ENCODE measurements around the gene CASS4. TPM values are rescaled to one million over a fixed set of nuclear protein-coding genes. Genes with fewer than 3 reads are reported as not detected.

Gene CASS4
- polyA plus RNA-seq, 1 donor (not counting 4 experiments of a cell fraction or from before 2014, with no cell fraction given): 0.01 TPM

DNA sequence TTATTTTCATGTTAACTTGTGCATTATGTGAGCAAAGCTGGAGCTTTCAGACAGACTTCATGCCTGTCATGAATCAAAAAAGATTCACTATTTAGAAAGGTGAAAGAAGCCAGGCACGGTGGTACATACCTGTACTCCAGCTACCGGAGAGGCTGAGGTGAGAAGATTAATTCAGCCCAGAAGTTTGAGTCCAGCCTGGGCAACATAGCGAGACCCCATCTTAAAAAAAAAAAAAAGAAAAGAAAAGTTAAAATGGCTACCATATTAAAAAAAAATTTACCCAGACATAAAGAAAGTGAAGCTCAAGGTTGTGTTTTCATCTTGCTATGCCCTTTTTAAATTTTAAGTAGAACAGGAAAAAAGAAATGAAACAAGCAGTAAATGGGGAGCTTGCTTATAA lies 889 bp downstream of the CASS4 start:
- dilution Hi-C loops (cut with MboI; ENCODE audit: extremely low pct_ligation_motif_present, low sequenced_read_pairs): no loop called here

DNA sequence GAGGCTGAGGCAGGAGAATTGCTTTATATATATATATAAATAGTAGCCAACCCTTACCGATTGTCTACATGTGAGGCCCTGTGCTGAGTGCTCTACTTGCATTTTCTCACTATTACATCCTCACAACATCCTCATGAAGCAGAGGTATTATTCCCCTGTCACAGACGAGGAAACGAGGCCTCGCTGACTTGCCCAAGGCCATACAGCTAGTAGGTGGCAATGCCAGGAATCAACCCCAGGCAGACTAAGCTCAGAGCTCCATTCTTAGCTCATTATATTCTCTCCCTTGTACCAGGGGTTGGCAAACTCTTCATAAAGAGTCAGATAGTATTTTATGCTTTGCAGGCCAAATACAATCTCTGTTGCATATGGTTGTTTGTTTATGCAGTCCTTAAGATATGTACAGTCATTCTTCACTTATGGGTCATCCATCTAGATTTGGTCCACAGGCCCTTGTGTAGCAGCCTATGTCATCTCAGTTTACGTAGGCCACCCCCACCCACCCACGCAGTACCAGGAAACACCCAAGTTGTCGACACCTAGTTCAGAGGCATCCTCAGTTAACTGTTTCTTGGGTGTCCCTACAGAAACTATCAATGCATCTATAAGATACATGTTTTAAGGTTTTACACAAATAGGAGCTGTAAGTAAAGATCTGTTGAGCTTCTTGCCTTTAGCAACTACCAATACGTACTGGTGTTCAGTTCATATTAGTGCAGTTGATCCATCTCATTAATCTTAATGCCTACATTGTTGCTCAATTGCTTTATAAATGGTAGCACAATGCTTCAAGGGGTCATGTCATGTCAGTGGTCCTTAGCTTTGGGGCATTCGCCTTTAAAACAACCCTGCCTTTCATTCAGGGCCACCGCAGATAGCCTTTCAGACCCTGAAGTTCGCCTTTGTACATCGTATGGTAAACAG lies 3.0 kb downstream of the CASS4 start:
- Histone ChIP-seq H3K36me3 (ENCODE audit: control insufficient read depth in 2 of 2, extremely low read depth in 1 of 2, insufficient read depth in 2 of 2, low read length in 2 of 2) (peaks cover 0 to 1% of the 10 kb centered on the region in 2 experiments), H2AFZ (ENCODE audit: control insufficient read depth, low read length) (no peak overlapping the region), H3K9me1 (ENCODE audit: control insufficient read depth, extremely low read depth, insufficient read depth, low read length) (no peaks in the 10 kb centered on the region), H3K79me2 (ENCODE audit: control insufficient read depth, insufficient read depth, low read length) (no peaks in the 10 kb centered on the region), H3K27ac (ENCODE audit: control insufficient read depth, insufficient read depth, low read length) (no peak overlapping the region), H3K9ac (ENCODE audit: control insufficient read depth, extremely low read depth, insufficient read depth, low read length) (no peak overlapping the region), H4K20me1 (ENCODE audit: control insufficient read depth, extremely low read depth, insufficient read depth, low read length) (no peaks in the 10 kb centered on the region), H3K4me1 (ENCODE audit: control insufficient read depth, extremely low read depth, insufficient read depth, low read length) (no peaks in the 10 kb centered on the region), H3K27me3 (ENCODE audit: control insufficient read depth, extremely low read depth, insufficient read depth, low read length) (no peaks in the 10 kb centered on the region), H3K4me3 (ENCODE audit: control insufficient read depth in 2 of 3, extremely low read depth in 1 of 3, insufficient read depth in 2 of 3, low read depth in 1 of 3, low read length in 3 of 3) (no peak overlapping the region), H3K4me2 (ENCODE audit: control insufficient read depth, extremely low read depth, insufficient read depth, low read depth, low read length) (no peak overlapping the region), H3K9me3 (ENCODE audit: control insufficient read depth, low read depth, low read length) (no peaks in the 10 kb centered on the region)
- TF ChIP-seq, protein P1, sequence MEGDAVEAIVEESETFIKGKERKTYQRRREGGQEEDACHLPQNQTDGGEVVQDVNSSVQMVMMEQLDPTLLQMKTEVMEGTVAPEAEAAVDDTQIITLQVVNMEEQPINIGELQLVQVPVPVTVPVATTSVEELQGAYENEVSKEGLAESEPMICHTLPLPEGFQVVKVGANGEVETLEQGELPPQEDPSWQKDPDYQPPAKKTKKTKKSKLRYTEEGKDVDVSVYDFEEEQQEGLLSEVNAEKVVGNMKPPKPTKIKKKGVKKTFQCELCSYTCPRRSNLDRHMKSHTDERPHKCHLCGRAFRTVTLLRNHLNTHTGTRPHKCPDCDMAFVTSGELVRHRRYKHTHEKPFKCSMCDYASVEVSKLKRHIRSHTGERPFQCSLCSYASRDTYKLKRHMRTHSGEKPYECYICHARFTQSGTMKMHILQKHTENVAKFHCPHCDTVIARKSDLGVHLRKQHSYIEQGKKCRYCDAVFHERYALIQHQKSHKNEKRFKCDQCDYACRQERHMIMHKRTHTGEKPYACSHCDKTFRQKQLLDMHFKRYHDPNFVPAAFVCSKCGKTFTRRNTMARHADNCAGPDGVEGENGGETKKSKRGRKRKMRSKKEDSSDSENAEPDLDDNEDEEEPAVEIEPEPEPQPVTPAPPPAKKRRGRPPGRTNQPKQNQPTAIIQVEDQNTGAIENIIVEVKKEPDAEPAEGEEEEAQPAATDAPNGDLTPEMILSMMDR (optimal IDR thresholded peaks at IDR 0.05 in 1 of 3, IDR thresholded peaks at IDR 0.05 in 1 of 3, conservative IDR thresholded peaks at IDR 0.05 in 1 of 3; ENCODE audit: extremely low read depth in 1 of 3, insufficient read depth in 2 of 3, low read length in 3 of 3): no peak
- TF ChIP-seq EZH2 (IDR thresholded peaks at IDR 0.05; ENCODE audit: low read length): no peak
- dilution Hi-C loops (cut with MboI; ENCODE audit: extremely low pct_ligation_motif_present, low sequenced_read_pairs): no loop called here
- FAIRE-seq: no peak
- DNase-seq (ENCODE audit: low read depth, low spot score): no peak

More for the DNA sequence above, 889 bp downstream of the CASS4 start:
- H3K4me1 ChIP-seq (ENCODE audit: control insufficient read depth, extremely low read depth, insufficient read depth, low read length): no peaks in the 10 kb centered on the region
- no peaks in the 10 kb centered on the region for H3K79me2 ChIP-seq (ENCODE audit: control insufficient read depth, insufficient read depth, low read length)
- no peak overlapping the region for H3K4me3 ChIP-seq (ENCODE audit: control insufficient read depth in 2 of 3, extremely low read depth in 1 of 3, insufficient read depth in 2 of 3, low read depth in 1 of 3, low read length in 3 of 3)
- no peak overlapping the region for H3K27ac ChIP-seq (ENCODE audit: control insufficient read depth, insufficient read depth, low read length)
- peaks cover 0 to 4% of the 10 kb centered on the region in 2 experiments for H3K36me3 ChIP-seq (ENCODE audit: control insufficient read depth in 2 of 2, extremely low read depth in 1 of 2, insufficient read depth in 2 of 2, low read length in 2 of 2)
- H3K9ac ChIP-seq (ENCODE audit: control insufficient read depth, extremely low read depth, insufficient read depth, low read length): no peak overlapping the region
- no peak for TF ChIP-seq EZH2 (IDR thresholded peaks at IDR 0.05; ENCODE audit: low read length)
- TF ChIP-seq, protein P1 (optimal IDR thresholded peaks at IDR 0.05 in 1 of 3, IDR thresholded peaks at IDR 0.05 in 1 of 3, conservative IDR thresholded peaks at IDR 0.05 in 1 of 3; ENCODE audit: extremely low read depth in 1 of 3, insufficient read depth in 2 of 3, low read length in 3 of 3): no peak
- no peak overlapping the region for H3K4me2 ChIP-seq (ENCODE audit: control insufficient read depth, extremely low read depth, insufficient read depth, low read depth, low read length)
- H3K9me3 ChIP-seq (ENCODE audit: control insufficient read depth, low read depth, low read length): no peaks in the 10 kb centered on the region
- H3K27me3 ChIP-seq (ENCODE audit: control insufficient read depth, extremely low read depth, insufficient read depth, low read length): no peaks in the 10 kb centered on the region
- DNase-seq (ENCODE audit: low read depth, low spot score): no peak
- no peaks in the 10 kb centered on the region for H4K20me1 ChIP-seq (ENCODE audit: control insufficient read depth, extremely low read depth, insufficient read depth, low read length)
- H2AFZ ChIP-seq (ENCODE audit: control insufficient read depth, low read length): no peak overlapping the region
- no peak for FAIRE-seq
- no peaks in the 10 kb centered on the region for H3K9me1 ChIP-seq (ENCODE audit: control insufficient read depth, extremely low read depth, insufficient read depth, low read length)

Measured in keratinocyte (primary cell).